CD4-positive, CD25-positive, alpha-beta regulatory T cell (primary cell): ENCODE data around the gene SEC16B. TPM values are rescaled to one million over a fixed set of nuclear protein-coding genes. Genes with fewer than 3 reads are reported as not detected.

Experiments used
- ATAC-seq, 2 donors: fragments of 150-1000 bp; cut with Tn5 transposase; one replicate each; pipeline ENCODE4 v1.10.0; 2021; ENCODE audit warnings: low read depth in 2 of 2, moderate number of reproducible peaks in 2 of 2, moderate library complexity in 1 of 2
- DNase-seq, 3 donors: peaks; one replicate each; pipeline versions ENCODE4 v3.0.0 to v3.0.0-alpha.2; 2012 to 2022; ENCODE audit warnings: mixed read lengths in 1 of 3
- H3K27ac ChIP-seq: one replicate; pipeline ENCODE4 v1.7.0; 2013; ENCODE audit warnings: mild to moderate bottlenecking, low read length; ENCODE audit not compliant: insufficient read depth, poor library complexity, severe bottlenecking
- H3K27me3 ChIP-seq: one replicate; pipeline ENCODE4 v1.7.0; 2013; ENCODE audit warnings: low read length; ENCODE audit not compliant: control insufficient read depth, insufficient read depth
- H3K36me3 ChIP-seq: one replicate; pipeline ENCODE4 v1.7.0; 2013; ENCODE audit warnings: mild to moderate bottlenecking, low read length, moderate library complexity; ENCODE audit not compliant: control insufficient read depth, insufficient read depth
- H3K4me1 ChIP-seq: 2 replicates; pipeline ENCODE4 v1.7.0; 2013; ENCODE audit warnings: mild to moderate bottlenecking, low read length; ENCODE audit not compliant: insufficient read depth, control insufficient read depth, poor library complexity, severe bottlenecking
- H3K4me3 ChIP-seq: one replicate; pipeline ENCODE4 v1.7.0; 2013; ENCODE audit warnings: low read depth, mild to moderate bottlenecking, low read length, moderate library complexity
- H3K9me3 ChIP-seq, 2 experiments: 1 replicate in 1 of 2; 2 replicates in 1 of 2; pipeline ENCODE4 v1.7.0; 2013; ENCODE audit warnings: low read length in 2 of 2, mild to moderate bottlenecking in 1 of 2, moderate library complexity in 1 of 2; ENCODE audit not compliant: control insufficient read depth in 2 of 2
- H3K27ac Mint-ChIP-seq, 3 donors: one replicate each; pipeline ENCODE4 v1.8.0; 2020 to 2022; ENCODE audit warnings: mild to moderate bottlenecking in 3 of 3, mixed read lengths in 3 of 3, moderate library complexity in 2 of 3
- H3K27me3 Mint-ChIP-seq: one replicate; pipeline ENCODE4 v1.8.0; 2022; ENCODE audit warnings: mild to moderate bottlenecking, mixed read lengths
- H3K36me3 Mint-ChIP-seq: one replicate; pipeline ENCODE4 v1.8.0; 2020; ENCODE audit warnings: mixed read lengths
- H3K4me1 Mint-ChIP-seq, 4 donors: one replicate each; pipeline ENCODE4 v1.8.0; 2020 to 2022; ENCODE audit warnings: mixed read lengths in 4 of 4, mild to moderate bottlenecking in 1 of 4
- H3K4me3 Mint-ChIP-seq, 4 donors: one replicate each; pipeline ENCODE4 v1.8.0; 2020 to 2022; ENCODE audit warnings: mild to moderate bottlenecking in 4 of 4, mixed read lengths in 4 of 4, moderate library complexity in 3 of 4
- H3K9me3 Mint-ChIP-seq, 7 donors: one replicate each; pipeline ENCODE4 v1.8.0; 2020 to 2022; ENCODE audit warnings: mixed read lengths in 7 of 7, mild to moderate bottlenecking in 3 of 7, moderate library complexity in 2 of 7
- polyA plus RNA-seq, 4 donors: library from polyadenylated mRNA; unstranded; fragments of 300-500 nt; fragmentation: Illumina TruSeq; gene quantifications; one replicate each; pipeline ENCODE4 v1.2.3, GENCODE V29; 2021
- total RNA-seq: library from RNA; stranded (reverse); gene quantifications from one replicate; pipeline ENCODE4 v1.2.3, GENCODE V29; 2022

The SEC16B gene
- total and polyA plus RNA-seq, 5 donors from 2014 or later, result not detected

- Histone ChIP-seq H3K4me3 (no peak overlapping the region), H3K27ac (no peak overlapping the region), H3K36me3 (no peaks in the 10 kb centered on the region), H3K27me3 (peaks cover 2% of the 10 kb centered on the region), H3K4me1 (no peaks in the 10 kb centered on the region), H3K9me3 (no peaks in the 10 kb centered on the region)
- Mint-ChIP-seq H3K36me3 (no peaks in the 10 kb centered on the region), H3K4me3 (no peak overlapping the region), H3K27me3 (peaks cover 4% of the 10 kb centered on the region), H3K9me3 (peaks cover 0 to 2% (median 0%) of the 10 kb centered on the region in 7 donors), H3K4me1 (no peaks in the 10 kb centered on the region), H3K27ac (no peak overlapping the region)
- DNase-seq (no peak), ATAC-seq (no peak)
Measured at GRCh38 chr1:177926201-177926600, 43.7 kb downstream of the SEC16B start.

GRCh38 chr1:177925006-177925405, 44.9 kb downstream of the SEC16B start:
- peaks cover 2% of the 10 kb centered on the region for H3K27me3 ChIP-seq
- no peak overlapping the region for H3K4me3 ChIP-seq
- H3K27ac ChIP-seq, result no peak overlapping the region
- peaks cover 4% of the 10 kb centered on the region for H3K27me3 Mint-ChIP-seq
- H3K4me1 ChIP-seq, result no peaks in the 10 kb centered on the region
- H3K36me3 Mint-ChIP-seq, result no peaks in the 10 kb centered on the region
- peaks cover 0 to 2% (median 0%) of the 10 kb centered on the region in 7 donors for H3K9me3 Mint-ChIP-seq
- no peaks in the 10 kb centered on the region for H3K4me1 Mint-ChIP-seq
- ATAC-seq, result no peak
- H3K9me3 ChIP-seq, result no peaks in the 10 kb centered on the region
- H3K4me3 Mint-ChIP-seq, result no peak overlapping the region
- DNase-seq, result no peak
- no peaks in the 10 kb centered on the region for H3K36me3 ChIP-seq
- H3K27ac Mint-ChIP-seq, result no peak overlapping the region

GRCh38 chr1:177923441-177923840, 46.4 kb downstream of the SEC16B start:
- H3K36me3 ChIP-seq, result no peaks in the 10 kb centered on the region
- ATAC-seq (no peak), DNase-seq (no peak)
- H3K27ac ChIP-seq, result no peak overlapping the region
- no peaks in the 10 kb centered on the region for H3K4me1 ChIP-seq
- no peaks in the 10 kb centered on the region for H3K9me3 ChIP-seq
- no peaks in the 10 kb centered on the region for H3K36me3 Mint-ChIP-seq
- H3K4me3 ChIP-seq, result no peak overlapping the region
- no peaks in the 10 kb centered on the region for H3K4me1 Mint-ChIP-seq
- peaks cover 2% of the 10 kb centered on the region for H3K27me3 ChIP-seq
- no peak overlapping the region for H3K27ac Mint-ChIP-seq
- H3K4me3 Mint-ChIP-seq, result no peak overlapping the region
- no peaks in the 10 kb centered on the region for H3K27me3 Mint-ChIP-seq
- peaks cover 0 to 2% (median 0%) of the 10 kb centered on the region in 7 donors for H3K9me3 Mint-ChIP-seq

GRCh38 chr1:177922209-177922608, 47.6 kb downstream of the SEC16B start:
- Histone ChIP-seq H3K4me1 (no peaks in the 10 kb centered on the region), H3K36me3 (no peaks in the 10 kb centered on the region), H3K27ac (no peak overlapping the region), H3K27me3 (peaks cover 2% of the 10 kb centered on the region), H3K9me3 (no peaks in the 10 kb centered on the region), H3K4me3 (no peak overlapping the region)
- DNase-seq (no peak), ATAC-seq (no peak)
- Mint-ChIP-seq H3K27ac (no peak overlapping the region), H3K4me1 (no peaks in the 10 kb centered on the region), H3K36me3 (no peaks in the 10 kb centered on the region), H3K27me3 (no peaks in the 10 kb centered on the region), H3K9me3 (peaks cover 0 to 2% (median 0%) of the 10 kb centered on the region in 7 donors), H3K4me3 (no peak overlapping the region)

- H3K36me3 ChIP-seq, result no peaks in the 10 kb centered on the region
- H3K4me3 ChIP-seq, result no peak overlapping the region
- H3K27ac ChIP-seq, result no peak overlapping the region
- DNase-seq (no peak), ATAC-seq (no peak)
- no peaks in the 10 kb centered on the region for H3K9me3 ChIP-seq
- no peaks in the 10 kb centered on the region for H3K36me3 Mint-ChIP-seq
- no peak overlapping the region for H3K4me3 Mint-ChIP-seq
- peaks cover 2% of the 10 kb centered on the region for H3K27me3 ChIP-seq
- H3K9me3 Mint-ChIP-seq, result peaks cover 0 to 2% (median 0%) of the 10 kb centered on the region in 7 donors
- H3K4me1 Mint-ChIP-seq, result no peaks in the 10 kb centered on the region
- no peaks in the 10 kb centered on the region for H3K4me1 ChIP-seq
- H3K27me3 Mint-ChIP-seq, result no peaks in the 10 kb centered on the region
- H3K27ac Mint-ChIP-seq, result no peak overlapping the region
Measured at GRCh38 chr1:177921590-177921989, 48.3 kb downstream of the SEC16B start.

- ATAC-seq (no peak), DNase-seq (no peak)
- H3K4me1 ChIP-seq, result no peaks in the 10 kb centered on the region
- no peaks in the 10 kb centered on the region for H3K27me3 Mint-ChIP-seq
- H3K27me3 ChIP-seq, result no peaks in the 10 kb centered on the region
- no peak overlapping the region for H3K27ac ChIP-seq
- H3K36me3 ChIP-seq, result no peaks in the 10 kb centered on the region
- no peaks in the 10 kb centered on the region for H3K9me3 ChIP-seq
- H3K4me3 ChIP-seq, result no peak overlapping the region
- no peaks in the 10 kb centered on the region for H3K4me1 Mint-ChIP-seq
- peaks cover 0 to 2% (median 0%) of the 10 kb centered on the region in 7 donors for H3K9me3 Mint-ChIP-seq
- no peaks in the 10 kb centered on the region for H3K36me3 Mint-ChIP-seq
- H3K27ac Mint-ChIP-seq, result no peak overlapping the region
- no peak overlapping the region for H3K4me3 Mint-ChIP-seq
Measured at GRCh38 chr1:177920091-177920490, 49.8 kb downstream of the SEC16B start.

GRCh38 chr1:177915641-177916040, 54.2 kb downstream of the SEC16B start:
- ATAC-seq (no peak), DNase-seq (no peak)
- H3K4me1 ChIP-seq, result no peaks in the 10 kb centered on the region
- H3K36me3 ChIP-seq, result no peaks in the 10 kb centered on the region
- no peak overlapping the region for H3K4me3 ChIP-seq
- H3K27ac ChIP-seq, result no peak overlapping the region
- H3K27me3 Mint-ChIP-seq, result no peaks in the 10 kb centered on the region
- H3K9me3 Mint-ChIP-seq, result peaks cover 0 to 2% (median 0%) of the 10 kb centered on the region in 7 donors
- no peaks in the 10 kb centered on the region for H3K36me3 Mint-ChIP-seq
- H3K4me1 Mint-ChIP-seq, result no peaks in the 10 kb centered on the region
- no peaks in the 10 kb centered on the region for H3K27me3 ChIP-seq
- H3K9me3 ChIP-seq, result no peaks in the 10 kb centered on the region
- H3K4me3 Mint-ChIP-seq, result no peak overlapping the region
- no peak overlapping the region for H3K27ac Mint-ChIP-seq

- H3K36me3 ChIP-seq, result no peaks in the 10 kb centered on the region
- H3K27ac ChIP-seq, result no peak overlapping the region
- DNase-seq, result no peak
- no peak overlapping the region for H3K4me3 Mint-ChIP-seq
- H3K9me3 Mint-ChIP-seq, result peaks cover 0 to 1% (median 0%) of the 10 kb centered on the region in 7 donors
- no peaks in the 10 kb centered on the region for H3K36me3 Mint-ChIP-seq
- no peaks in the 10 kb centered on the region for H3K27me3 Mint-ChIP-seq
- H3K4me3 ChIP-seq, result no peak overlapping the region
- no peaks in the 10 kb centered on the region for H3K9me3 ChIP-seq
- ATAC-seq, result no peak
- no peak overlapping the region for H3K27ac Mint-ChIP-seq
- H3K4me1 ChIP-seq, result no peaks in the 10 kb centered on the region
- H3K4me1 Mint-ChIP-seq, result no peaks in the 10 kb centered on the region
- no peaks in the 10 kb centered on the region for H3K27me3 ChIP-seq
Measured at GRCh38 chr1:177914603-177915002, 55.3 kb downstream of the SEC16B start.
